Measurements from ENCODE around the gene ITGAV.

GRCh38 chr2:186560254-186560653 is 29.6 kb upstream of the ITGAV start:
- TF ChIP-seq RAD21 (IDR thresholded peaks at IDR 0.05), result no peak
- TF ChIP-seq, protein P1, sequence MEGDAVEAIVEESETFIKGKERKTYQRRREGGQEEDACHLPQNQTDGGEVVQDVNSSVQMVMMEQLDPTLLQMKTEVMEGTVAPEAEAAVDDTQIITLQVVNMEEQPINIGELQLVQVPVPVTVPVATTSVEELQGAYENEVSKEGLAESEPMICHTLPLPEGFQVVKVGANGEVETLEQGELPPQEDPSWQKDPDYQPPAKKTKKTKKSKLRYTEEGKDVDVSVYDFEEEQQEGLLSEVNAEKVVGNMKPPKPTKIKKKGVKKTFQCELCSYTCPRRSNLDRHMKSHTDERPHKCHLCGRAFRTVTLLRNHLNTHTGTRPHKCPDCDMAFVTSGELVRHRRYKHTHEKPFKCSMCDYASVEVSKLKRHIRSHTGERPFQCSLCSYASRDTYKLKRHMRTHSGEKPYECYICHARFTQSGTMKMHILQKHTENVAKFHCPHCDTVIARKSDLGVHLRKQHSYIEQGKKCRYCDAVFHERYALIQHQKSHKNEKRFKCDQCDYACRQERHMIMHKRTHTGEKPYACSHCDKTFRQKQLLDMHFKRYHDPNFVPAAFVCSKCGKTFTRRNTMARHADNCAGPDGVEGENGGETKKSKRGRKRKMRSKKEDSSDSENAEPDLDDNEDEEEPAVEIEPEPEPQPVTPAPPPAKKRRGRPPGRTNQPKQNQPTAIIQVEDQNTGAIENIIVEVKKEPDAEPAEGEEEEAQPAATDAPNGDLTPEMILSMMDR (IDR thresholded peaks at IDR 0.05; ENCODE audit: low read depth, low read length, missing input control), result no peak
- no peak for TF ChIP-seq MAX (IDR thresholded peaks at IDR 0.05)
- TF ChIP-seq, protein P2, sequence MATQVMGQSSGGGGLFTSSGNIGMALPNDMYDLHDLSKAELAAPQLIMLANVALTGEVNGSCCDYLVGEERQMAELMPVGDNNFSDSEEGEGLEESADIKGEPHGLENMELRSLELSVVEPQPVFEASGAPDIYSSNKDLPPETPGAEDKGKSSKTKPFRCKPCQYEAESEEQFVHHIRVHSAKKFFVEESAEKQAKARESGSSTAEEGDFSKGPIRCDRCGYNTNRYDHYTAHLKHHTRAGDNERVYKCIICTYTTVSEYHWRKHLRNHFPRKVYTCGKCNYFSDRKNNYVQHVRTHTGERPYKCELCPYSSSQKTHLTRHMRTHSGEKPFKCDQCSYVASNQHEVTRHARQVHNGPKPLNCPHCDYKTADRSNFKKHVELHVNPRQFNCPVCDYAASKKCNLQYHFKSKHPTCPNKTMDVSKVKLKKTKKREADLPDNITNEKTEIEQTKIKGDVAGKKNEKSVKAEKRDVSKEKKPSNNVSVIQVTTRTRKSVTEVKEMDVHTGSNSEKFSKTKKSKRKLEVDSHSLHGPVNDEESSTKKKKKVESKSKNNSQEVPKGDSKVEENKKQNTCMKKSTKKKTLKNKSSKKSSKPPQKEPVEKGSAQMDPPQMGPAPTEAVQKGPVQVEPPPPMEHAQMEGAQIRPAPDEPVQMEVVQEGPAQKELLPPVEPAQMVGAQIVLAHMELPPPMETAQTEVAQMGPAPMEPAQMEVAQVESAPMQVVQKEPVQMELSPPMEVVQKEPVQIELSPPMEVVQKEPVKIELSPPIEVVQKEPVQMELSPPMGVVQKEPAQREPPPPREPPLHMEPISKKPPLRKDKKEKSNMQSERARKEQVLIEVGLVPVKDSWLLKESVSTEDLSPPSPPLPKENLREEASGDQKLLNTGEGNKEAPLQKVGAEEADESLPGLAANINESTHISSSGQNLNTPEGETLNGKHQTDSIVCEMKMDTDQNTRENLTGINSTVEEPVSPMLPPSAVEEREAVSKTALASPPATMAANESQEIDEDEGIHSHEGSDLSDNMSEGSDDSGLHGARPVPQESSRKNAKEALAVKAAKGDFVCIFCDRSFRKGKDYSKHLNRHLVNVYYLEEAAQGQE (IDR thresholded peaks at IDR 0.05), result no peak
- TF ChIP-seq GABPA (IDR thresholded peaks at IDR 0.05 in 1 of 2, conservative IDR thresholded peaks at IDR 0.05 in 1 of 2), result no peak
- TF ChIP-seq SP1 (IDR thresholded peaks at IDR 0.05), result no peak
- no peak for TF ChIP-seq RXRA (IDR thresholded peaks at IDR 0.05)
- TF ChIP-seq EGR1 (IDR thresholded peaks at IDR 0.05; ENCODE audit: low read depth in 2 of 2), result no peak
- no peak for TF ChIP-seq FOXA1 (IDR thresholded peaks at IDR 0.05)
- no peak for TF ChIP-seq JUND (IDR thresholded peaks at IDR 0.05)
- TF ChIP-seq ATF3 (IDR thresholded peaks at IDR 0.05), result no peak
- TF ChIP-seq, protein P3, sequence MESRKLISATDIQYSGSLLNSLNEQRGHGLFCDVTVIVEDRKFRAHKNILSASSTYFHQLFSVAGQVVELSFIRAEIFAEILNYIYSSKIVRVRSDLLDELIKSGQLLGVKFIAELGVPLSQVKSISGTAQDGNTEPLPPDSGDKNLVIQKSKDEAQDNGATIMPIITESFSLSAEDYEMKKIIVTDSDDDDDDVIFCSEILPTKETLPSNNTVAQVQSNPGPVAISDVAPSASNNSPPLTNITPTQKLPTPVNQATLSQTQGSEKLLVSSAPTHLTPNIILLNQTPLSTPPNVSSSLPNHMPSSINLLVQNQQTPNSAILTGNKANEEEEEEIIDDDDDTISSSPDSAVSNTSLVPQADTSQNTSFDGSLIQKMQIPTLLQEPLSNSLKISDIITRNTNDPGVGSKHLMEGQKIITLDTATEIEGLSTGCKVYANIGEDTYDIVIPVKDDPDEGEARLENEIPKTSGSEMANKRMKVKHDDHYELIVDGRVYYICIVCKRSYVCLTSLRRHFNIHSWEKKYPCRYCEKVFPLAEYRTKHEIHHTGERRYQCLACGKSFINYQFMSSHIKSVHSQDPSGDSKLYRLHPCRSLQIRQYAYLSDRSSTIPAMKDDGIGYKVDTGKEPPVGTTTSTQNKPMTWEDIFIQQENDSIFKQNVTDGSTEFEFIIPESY (IDR thresholded peaks at IDR 0.05), result no peak
- no peak for TF ChIP-seq TAF1 (conservative IDR thresholded peaks at IDR 0.05)

Measured in liver (tissue), 3 donors.